H1 (cell line): ENCODE results near the gene TGFB3. TPM values are rescaled to one million over a fixed set of nuclear protein-coding genes. Genes with fewer than 3 reads are reported as not detected.

Experiments
- CBX8 ChIP-seq: fragments of 300-800, 300-1000 bp; sonication (generic); IDR thresholded peaks from 2 replicates; pipeline ENCODE4 v1.7.1; 2016; ENCODE audit warnings: low read depth, low read length, borderline replicate concordance
- CHD2 ChIP-seq: IDR thresholded peaks from 2 replicates; pipeline ENCODE4 v1.6.1; 2012; ENCODE audit warnings: low read length, improper control_type of control experiment
- GTF2F1 ChIP-seq: IDR thresholded peaks from 2 replicates; pipeline ENCODE4 v1.6.1; 2012; ENCODE audit warnings: low read depth, low read length, improper control_type of control experiment, borderline replicate concordance
- KDM1A ChIP-seq: fragments of 200-600, 300-600 bp; sonication (generic); IDR thresholded peaks from 2 replicates; pipeline ENCODE4 v1.7.1; 2016; ENCODE audit warnings: mild to moderate bottlenecking, low read length, borderline replicate concordance
- KDM4A ChIP-seq: IDR thresholded peaks from one replicate; pipeline ENCODE4 v1.7.1; 2012; ENCODE audit warnings: low read depth, mild to moderate bottlenecking, moderate library complexity, low read length, inconsistent platforms; ENCODE audit not compliant: severe bottlenecking
- KDM5A ChIP-seq: fragments of 200-600 bp; IDR thresholded peaks from 2 replicates; pipeline ENCODE4 v1.7.1; 2012; ENCODE audit warnings: mild to moderate bottlenecking, low read length, inconsistent platforms, mixed read lengths
- POLR2A ChIP-seq, 2 experiments: IDR thresholded peaks; 1 replicate in 1 of 2; 2 replicates in 1 of 2; pipeline ENCODE4 v1.6.1; 2011; ENCODE audit warnings: low read depth in 2 of 2, low read length in 2 of 2, mild to moderate bottlenecking in 2 of 2; ENCODE audit errors: control extremely low read depth in 1 of 2
- SIRT6 ChIP-seq: IDR thresholded peaks from one replicate; pipeline ENCODE4 v1.7.1; 2012; ENCODE audit warnings: low read length, inconsistent platforms
- SIX5 ChIP-seq: IDR thresholded peaks from 2 replicates; pipeline ENCODE4 v1.6.1; 2011; ENCODE audit warnings: mild to moderate bottlenecking, low read depth, low read length
- polyA plus RNA-seq, 7 experiments: library from polyadenylated mRNA; depleted of rRNA in 3 of 7; stranded (reverse) in 5 of 7; unstranded in 2 of 7; fragments of >200 nt in 5 of 7; fragments of 200-250 nt in 2 of 7; gene quantifications; 1 replicate in 5 of 7; 2 replicates in 1 of 7; 4 replicates in 1 of 7; pipeline versions ENCODE4 v1.2.1 to v1.2.3, GENCODE V29; 2011 to 2013; ENCODE audit warnings: missing spikeins in 2 of 7, mixed read lengths in 2 of 7
- total RNA-seq: library from RNA; stranded (reverse); fragmentation: NEBNext Ultra II Directional; extraction: Animal tissue kit (Norgen Biotek cat#: 25700); gene quantifications from 2 replicates; pipeline ENCODE4 v1.2.1, GENCODE V29; 2021
- TF ChIP-seq, protein P1 (sequence below): fragments of 300-600 bp; sonication (generic); IDR thresholded peaks from 2 replicates; pipeline ENCODE4 v1.7.1; 2012; ENCODE audit warnings: low read length, moderate library complexity, mild to moderate bottlenecking, inconsistent platforms; ENCODE audit not compliant: insufficient replicate concordance

The TGFB3 gene
- total and polyA plus RNA-seq, 2 of the 8 experiments (the other 6 are each of a cell fraction or from before 2014, with no cell fraction given), result 0.65 to 0.86 TPM

DNA sequence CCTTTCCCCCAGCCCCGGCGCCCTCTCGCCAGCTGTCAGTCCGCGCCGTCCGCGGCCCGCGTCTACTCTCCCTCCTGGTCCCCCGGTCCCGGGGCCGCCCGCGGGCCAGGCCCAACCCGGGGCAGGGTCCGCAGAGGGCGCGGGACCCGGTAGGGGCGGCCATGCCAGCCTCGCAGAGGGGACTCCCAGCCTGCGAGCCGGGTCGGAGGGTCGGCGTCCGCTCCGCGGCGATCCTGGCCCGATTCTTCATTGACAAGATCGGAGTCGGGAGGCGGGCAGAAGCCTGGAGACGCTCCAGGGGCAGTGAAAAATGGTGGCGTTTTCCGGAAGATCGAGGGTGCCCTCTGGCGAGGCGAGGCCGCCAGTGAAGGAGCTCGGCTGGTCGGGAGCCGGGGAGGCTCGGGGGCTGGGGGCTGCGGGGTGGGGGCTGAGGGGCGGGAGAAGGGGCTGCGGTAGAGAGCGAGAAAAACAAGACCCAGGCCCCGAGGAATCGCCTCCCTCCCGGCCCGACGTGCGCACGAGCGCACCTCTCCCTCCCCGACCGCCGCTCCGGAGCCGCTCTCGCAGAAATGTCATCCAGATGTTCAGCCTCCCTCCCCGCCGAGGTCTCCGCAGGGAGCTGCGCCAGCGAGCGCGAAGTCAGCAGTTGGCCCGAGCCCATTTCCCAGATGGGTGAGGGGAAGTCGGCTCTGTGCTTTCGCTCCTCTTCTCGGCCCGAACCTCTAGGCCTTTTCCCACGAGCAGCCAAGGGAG lies 647 bp upstream of the TGFB3 start (continued):
- TF ChIP-seq, protein P1, sequence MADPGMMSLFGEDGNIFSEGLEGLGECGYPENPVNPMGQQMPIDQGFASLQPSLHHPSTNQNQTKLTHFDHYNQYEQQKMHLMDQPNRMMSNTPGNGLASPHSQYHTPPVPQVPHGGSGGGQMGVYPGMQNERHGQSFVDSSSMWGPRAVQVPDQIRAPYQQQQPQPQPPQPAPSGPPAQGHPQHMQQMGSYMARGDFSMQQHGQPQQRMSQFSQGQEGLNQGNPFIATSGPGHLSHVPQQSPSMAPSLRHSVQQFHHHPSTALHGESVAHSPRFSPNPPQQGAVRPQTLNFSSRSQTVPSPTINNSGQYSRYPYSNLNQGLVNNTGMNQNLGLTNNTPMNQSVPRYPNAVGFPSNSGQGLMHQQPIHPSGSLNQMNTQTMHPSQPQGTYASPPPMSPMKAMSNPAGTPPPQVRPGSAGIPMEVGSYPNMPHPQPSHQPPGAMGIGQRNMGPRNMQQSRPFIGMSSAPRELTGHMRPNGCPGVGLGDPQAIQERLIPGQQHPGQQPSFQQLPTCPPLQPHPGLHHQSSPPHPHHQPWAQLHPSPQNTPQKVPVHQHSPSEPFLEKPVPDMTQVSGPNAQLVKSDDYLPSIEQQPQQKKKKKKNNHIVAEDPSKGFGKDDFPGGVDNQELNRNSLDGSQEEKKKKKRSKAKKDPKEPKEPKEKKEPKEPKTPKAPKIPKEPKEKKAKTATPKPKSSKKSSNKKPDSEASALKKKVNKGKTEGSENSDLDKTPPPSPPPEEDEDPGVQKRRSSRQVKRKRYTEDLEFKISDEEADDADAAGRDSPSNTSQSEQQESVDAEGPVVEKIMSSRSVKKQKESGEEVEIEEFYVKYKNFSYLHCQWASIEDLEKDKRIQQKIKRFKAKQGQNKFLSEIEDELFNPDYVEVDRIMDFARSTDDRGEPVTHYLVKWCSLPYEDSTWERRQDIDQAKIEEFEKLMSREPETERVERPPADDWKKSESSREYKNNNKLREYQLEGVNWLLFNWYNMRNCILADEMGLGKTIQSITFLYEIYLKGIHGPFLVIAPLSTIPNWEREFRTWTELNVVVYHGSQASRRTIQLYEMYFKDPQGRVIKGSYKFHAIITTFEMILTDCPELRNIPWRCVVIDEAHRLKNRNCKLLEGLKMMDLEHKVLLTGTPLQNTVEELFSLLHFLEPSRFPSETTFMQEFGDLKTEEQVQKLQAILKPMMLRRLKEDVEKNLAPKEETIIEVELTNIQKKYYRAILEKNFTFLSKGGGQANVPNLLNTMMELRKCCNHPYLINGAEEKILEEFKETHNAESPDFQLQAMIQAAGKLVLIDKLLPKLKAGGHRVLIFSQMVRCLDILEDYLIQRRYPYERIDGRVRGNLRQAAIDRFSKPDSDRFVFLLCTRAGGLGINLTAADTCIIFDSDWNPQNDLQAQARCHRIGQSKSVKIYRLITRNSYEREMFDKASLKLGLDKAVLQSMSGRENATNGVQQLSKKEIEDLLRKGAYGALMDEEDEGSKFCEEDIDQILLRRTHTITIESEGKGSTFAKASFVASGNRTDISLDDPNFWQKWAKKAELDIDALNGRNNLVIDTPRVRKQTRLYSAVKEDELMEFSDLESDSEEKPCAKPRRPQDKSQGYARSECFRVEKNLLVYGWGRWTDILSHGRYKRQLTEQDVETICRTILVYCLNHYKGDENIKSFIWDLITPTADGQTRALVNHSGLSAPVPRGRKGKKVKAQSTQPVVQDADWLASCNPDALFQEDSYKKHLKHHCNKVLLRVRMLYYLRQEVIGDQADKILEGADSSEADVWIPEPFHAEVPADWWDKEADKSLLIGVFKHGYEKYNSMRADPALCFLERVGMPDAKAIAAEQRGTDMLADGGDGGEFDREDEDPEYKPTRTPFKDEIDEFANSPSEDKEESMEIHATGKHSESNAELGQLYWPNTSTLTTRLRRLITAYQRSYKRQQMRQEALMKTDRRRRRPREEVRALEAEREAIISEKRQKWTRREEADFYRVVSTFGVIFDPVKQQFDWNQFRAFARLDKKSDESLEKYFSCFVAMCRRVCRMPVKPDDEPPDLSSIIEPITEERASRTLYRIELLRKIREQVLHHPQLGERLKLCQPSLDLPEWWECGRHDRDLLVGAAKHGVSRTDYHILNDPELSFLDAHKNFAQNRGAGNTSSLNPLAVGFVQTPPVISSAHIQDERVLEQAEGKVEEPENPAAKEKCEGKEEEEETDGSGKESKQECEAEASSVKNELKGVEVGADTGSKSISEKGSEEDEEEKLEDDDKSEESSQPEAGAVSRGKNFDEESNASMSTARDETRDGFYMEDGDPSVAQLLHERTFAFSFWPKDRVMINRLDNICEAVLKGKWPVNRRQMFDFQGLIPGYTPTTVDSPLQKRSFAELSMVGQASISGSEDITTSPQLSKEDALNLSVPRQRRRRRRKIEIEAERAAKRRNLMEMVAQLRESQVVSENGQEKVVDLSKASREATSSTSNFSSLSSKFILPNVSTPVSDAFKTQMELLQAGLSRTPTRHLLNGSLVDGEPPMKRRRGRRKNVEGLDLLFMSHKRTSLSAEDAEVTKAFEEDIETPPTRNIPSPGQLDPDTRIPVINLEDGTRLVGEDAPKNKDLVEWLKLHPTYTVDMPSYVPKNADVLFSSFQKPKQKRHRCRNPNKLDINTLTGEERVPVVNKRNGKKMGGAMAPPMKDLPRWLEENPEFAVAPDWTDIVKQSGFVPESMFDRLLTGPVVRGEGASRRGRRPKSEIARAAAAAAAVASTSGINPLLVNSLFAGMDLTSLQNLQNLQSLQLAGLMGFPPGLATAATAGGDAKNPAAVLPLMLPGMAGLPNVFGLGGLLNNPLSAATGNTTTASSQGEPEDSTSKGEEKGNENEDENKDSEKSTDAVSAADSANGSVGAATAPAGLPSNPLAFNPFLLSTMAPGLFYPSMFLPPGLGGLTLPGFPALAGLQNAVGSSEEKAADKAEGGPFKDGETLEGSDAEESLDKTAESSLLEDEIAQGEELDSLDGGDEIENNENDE, result no peak
- TF ChIP-seq GTF2F1, result no peak
- TF ChIP-seq SIRT6, result no peak
- no peak for TF ChIP-seq SIX5
- no peak for TF ChIP-seq CHD2
- peak; percentile 91 for TF ChIP-seq KDM1A
- TF ChIP-seq POLR2A (IDR thresholded peaks at IDR 0.05; ENCODE audit: control extremely low read depth in 1 of 2, low read depth in 2 of 2, low read length in 2 of 2), result no peak
- no peak for TF ChIP-seq KDM5A
- TF ChIP-seq CBX8, result no peak
- peak; percentile 86 for TF ChIP-seq KDM4A
